ENCODE measurements around the gene CPB2.
A peak's percentile ranks its signal among the peaks of the same experiment; 100 is the strongest.

CPB2 gene

GRCh38 chr13:46010148-46010547 is 94.7 kb downstream of the CPB2 start:
- Mint-ChIP-seq H3K4me3 (no peak overlapping the region), H3K27ac (no peak overlapping the region), H3K27me3 (ENCODE audit: low read depth) (no peaks in the 10 kb centered on the region), H3K36me3 (ENCODE audit: low read depth) (peaks cover 52% of the 10 kb centered on the region), H3K4me1 (no peaks in the 10 kb centered on the region), H3K9me3 (no peaks in the 10 kb centered on the region)
- peak; percentile 30 to 45 (median 44) for TF ChIP-seq CTCF (IDR thresholded peaks at IDR 0.05; ENCODE audit: unreplicated experiment in 3 of 3)

GRCh38 chr13:46008631-46009030 is 96.2 kb downstream of the CPB2 start:
- Mint-ChIP-seq H3K9me3 (no peaks in the 10 kb centered on the region), H3K36me3 (ENCODE audit: low read depth) (peaks cover 52% of the 10 kb centered on the region), H3K27me3 (ENCODE audit: low read depth) (no peaks in the 10 kb centered on the region), H3K4me1 (no peaks in the 10 kb centered on the region), H3K27ac (no peak overlapping the region), H3K4me3 (no peak overlapping the region)
- TF ChIP-seq CTCF (IDR thresholded peaks at IDR 0.05; ENCODE audit: unreplicated experiment in 3 of 3) = no peak

- TF ChIP-seq CTCF (IDR thresholded peaks at IDR 0.05; ENCODE audit: unreplicated experiment in 3 of 3) = no peak
- no peaks in the 10 kb centered on the region for H3K27me3 Mint-ChIP-seq (ENCODE audit: low read depth)
- H3K4me3 Mint-ChIP-seq = no peak overlapping the region
- H3K36me3 Mint-ChIP-seq (ENCODE audit: low read depth) = peaks cover 66% of the 10 kb centered on the region
- no peak overlapping the region for H3K27ac Mint-ChIP-seq
- H3K9me3 Mint-ChIP-seq = no peaks in the 10 kb centered on the region
- no peaks in the 10 kb centered on the region for H3K4me1 Mint-ChIP-seq
Measured at GRCh38 chr13:46006688-46007452, 98.0 kb downstream of the CPB2 start.

GRCh38 chr13:46004491-46004890 is 100.3 kb downstream of the CPB2 start:
- H3K27me3 Mint-ChIP-seq (ENCODE audit: low read depth) = no peaks in the 10 kb centered on the region
- H3K27ac Mint-ChIP-seq = no peak overlapping the region
- no peak overlapping the region for H3K4me3 Mint-ChIP-seq
- H3K9me3 Mint-ChIP-seq = no peaks in the 10 kb centered on the region
- no peak for TF ChIP-seq CTCF (IDR thresholded peaks at IDR 0.05; ENCODE audit: unreplicated experiment in 3 of 3)
- H3K36me3 Mint-ChIP-seq (ENCODE audit: low read depth) = peaks cover 86% of the 10 kb centered on the region
- no peaks in the 10 kb centered on the region for H3K4me1 Mint-ChIP-seq

Measured in nephron (organoid).